ENCODE data around the gene SH3BP1.

The SH3BP1 gene

DNA sequence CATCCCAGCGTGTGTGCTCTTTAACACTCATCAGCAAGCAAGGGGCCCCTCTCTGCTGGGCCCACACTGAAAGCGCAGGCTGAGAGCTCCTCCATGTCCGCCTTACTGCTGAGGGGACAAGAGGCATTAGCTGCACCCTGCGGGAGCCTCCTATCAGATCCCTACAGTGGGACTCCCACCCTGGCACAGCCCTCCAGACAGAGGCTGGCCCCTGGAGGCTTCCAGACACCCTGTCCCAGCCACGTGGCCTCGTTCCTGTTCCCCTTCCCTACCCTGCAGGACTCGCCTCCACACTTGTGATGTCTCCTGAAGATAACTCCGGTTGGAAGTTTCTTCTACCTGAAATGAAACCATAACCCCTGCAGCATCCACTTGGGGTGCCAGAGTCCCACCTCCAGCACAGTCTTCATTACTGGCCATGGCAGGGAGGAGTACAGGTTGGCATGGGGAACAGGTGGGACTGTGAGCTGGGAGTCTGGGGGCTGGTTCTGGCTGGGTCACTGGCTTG is 5.0 kb upstream of the SH3BP1 start:
- DNase-seq (ENCODE audit: low read depth, low spot score) = no peak
- ChIA-PET CTCF (interaction anchor here (0.8 to 29.4 kb wide), 13 partner anchors 4 to 172 kb away, joined by 3 to 454 read pairs (median 6); partner anchors contain the start of genes LGALS1, NOL12, PDXP and SH3BP1), POLR2A (interaction anchor here (0.7 to 4.7 kb wide), 6 partner anchors 9 to 51 kb away, joined by 3 to 28 read pairs (median 6); partner anchors contain the start of genes GGA1, LGALS1 and NOL12)
- H3K4me3 ChIP-seq (ENCODE audit: low read depth, low read length) = no peak overlapping the region
- TF ChIP-seq, protein P1, sequence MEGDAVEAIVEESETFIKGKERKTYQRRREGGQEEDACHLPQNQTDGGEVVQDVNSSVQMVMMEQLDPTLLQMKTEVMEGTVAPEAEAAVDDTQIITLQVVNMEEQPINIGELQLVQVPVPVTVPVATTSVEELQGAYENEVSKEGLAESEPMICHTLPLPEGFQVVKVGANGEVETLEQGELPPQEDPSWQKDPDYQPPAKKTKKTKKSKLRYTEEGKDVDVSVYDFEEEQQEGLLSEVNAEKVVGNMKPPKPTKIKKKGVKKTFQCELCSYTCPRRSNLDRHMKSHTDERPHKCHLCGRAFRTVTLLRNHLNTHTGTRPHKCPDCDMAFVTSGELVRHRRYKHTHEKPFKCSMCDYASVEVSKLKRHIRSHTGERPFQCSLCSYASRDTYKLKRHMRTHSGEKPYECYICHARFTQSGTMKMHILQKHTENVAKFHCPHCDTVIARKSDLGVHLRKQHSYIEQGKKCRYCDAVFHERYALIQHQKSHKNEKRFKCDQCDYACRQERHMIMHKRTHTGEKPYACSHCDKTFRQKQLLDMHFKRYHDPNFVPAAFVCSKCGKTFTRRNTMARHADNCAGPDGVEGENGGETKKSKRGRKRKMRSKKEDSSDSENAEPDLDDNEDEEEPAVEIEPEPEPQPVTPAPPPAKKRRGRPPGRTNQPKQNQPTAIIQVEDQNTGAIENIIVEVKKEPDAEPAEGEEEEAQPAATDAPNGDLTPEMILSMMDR (IDR thresholded peaks at IDR 0.05; ENCODE audit: insufficient read depth, low read length, missing control alignments) = peak; percentile 32

GRCh38 chr22:37635157-37635556 is 4.3 kb upstream of the SH3BP1 start:
- ChIA-PET POLR2A (no interaction called here), CTCF (interaction anchor here (0.6 to 29.4 kb wide), 10 partner anchors 4 to 156 kb away, joined by 3 to 454 read pairs (median 9); partner anchors contain the start of genes LGALS1, NOL12, PDXP and SH3BP1)
- TF ChIP-seq, protein P1 (IDR thresholded peaks at IDR 0.05; ENCODE audit: insufficient read depth, low read length, missing control alignments) = no peak

DNA sequence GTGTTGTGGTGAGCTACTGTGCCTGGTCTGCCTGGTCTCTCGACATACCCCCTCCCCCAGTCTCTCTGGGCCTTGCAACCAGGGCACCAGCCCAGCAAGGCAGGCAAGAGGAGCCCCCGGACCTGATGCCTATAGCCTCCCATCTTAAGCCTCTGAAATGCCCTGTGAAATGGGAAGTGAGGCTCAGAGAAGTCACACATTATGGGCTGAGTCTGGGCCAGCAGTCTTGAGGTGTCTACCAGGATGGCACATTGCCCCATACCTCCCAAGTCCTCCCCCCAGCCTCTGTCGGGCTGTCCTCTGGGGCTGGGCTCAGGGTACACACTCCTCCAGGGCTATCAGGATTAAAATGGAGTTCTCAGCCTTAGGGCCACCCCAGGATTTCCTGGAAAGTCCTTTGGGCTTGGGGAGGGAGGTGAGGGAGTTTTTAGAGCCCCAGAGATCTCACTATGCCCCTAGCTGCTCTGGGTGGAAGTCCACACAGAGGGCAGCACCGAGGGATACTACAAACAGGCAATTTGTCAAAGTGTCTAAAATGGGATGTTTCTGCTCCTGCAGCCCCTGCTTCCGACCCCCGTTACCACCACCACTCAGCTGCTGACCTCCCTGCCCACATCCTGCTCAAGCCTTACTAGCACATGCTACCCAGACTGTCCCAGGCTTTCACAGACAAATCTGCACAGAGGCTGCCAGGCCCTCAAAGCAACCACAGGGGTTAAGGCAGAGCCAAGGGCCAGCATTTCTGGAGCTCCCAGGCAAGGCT is 3.1 kb upstream of the SH3BP1 start:
- DNase-seq (ENCODE audit: low read depth, low spot score) = no peak
- CTCF ChIA-PET = interaction anchor here (1.0 to 29.4 kb wide), 6 partner anchors 3 to 155 kb away, joined by 3 to 454 read pairs (median 382); partner anchors contain the start of genes LGALS1, NOL12, PDXP and SH3BP1
- TF ChIP-seq, protein P1 (IDR thresholded peaks at IDR 0.05; ENCODE audit: insufficient read depth, low read length, missing control alignments) = peak; percentile 25
- POLR2A ChIA-PET = interaction anchor here (1.0 to 1.8 kb wide), 3 partner anchors 8 to 45 kb away, joined by 3 to 8 read pairs (median 7); partner anchors contain the start of gene LGALS1
- H3K4me3 ChIP-seq (ENCODE audit: low read depth, low read length) = no peak overlapping the region

More at GRCh38 chr22:37635157-37635556, 4.3 kb upstream of the SH3BP1 start:
- no peak overlapping the region for H3K4me3 ChIP-seq (ENCODE audit: low read depth, low read length)
- no peak for DNase-seq (ENCODE audit: low read depth, low spot score)

GRCh38 chr22:37636949-37637273 is 2.6 kb upstream of the SH3BP1 start:
- H3K4me3 ChIP-seq (ENCODE audit: low read depth, low read length) = no peak overlapping the region
- TF ChIP-seq, protein P1 (IDR thresholded peaks at IDR 0.05; ENCODE audit: insufficient read depth, low read length, missing control alignments) = no peak
- DNase-seq (ENCODE audit: low read depth, low spot score) = no peak
- ChIA-PET CTCF (interaction anchor here (1.0 to 29.4 kb wide), 7 partner anchors 2 to 166 kb away, joined by 3 to 454 read pairs (median 333); partner anchors contain the start of genes LGALS1, NOL12, PDXP and SH3BP1), POLR2A (interaction anchor here (1.0 to 1.8 kb wide), 3 partner anchors 9 to 44 kb away, joined by 3 to 8 read pairs (median 7); partner anchors contain the start of gene LGALS1)

DNA sequence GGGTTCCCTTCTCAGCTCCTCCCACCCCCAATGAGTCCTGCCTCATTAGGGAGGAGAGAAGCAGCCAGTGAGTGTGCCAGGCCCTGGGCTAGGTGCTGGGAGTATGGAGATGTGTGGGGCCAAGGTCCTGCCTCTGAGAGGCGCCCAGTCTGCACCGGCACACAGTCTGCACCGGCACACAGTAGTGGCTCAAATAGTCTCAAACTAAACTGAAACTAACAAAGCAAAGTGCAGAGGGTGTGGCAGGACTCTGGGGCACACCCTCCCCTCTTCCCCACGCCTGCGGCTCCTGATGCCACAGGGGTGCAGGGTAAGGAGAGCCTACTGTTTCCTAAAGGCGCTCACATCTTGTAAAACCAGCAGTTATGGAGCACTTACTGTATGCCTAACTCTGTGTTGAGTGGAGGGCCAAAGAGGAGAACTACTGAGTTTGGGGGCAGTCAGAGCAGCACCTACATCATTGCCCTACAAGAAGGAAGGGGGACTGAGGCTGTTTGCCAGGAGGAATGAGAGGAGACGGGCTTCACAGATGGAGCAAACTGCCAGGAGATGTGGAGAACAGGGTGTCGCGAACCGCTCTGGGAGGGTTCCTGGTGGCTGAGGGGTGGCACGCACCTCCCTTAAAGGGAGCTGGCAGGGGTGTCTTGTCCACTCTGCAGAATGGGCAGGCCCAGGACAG is 939 bp upstream of the SH3BP1 start:
- POLR2A ChIA-PET = interaction anchor here (0.9 to 1.6 kb wide), 2 partner anchors 9 to 37 kb away, joined by 3 to 8 read pairs; partner anchors contain the start of gene LGALS1
- DNase-seq (ENCODE audit: low read depth, low spot score) = no peak
- TF ChIP-seq, protein P1 (IDR thresholded peaks at IDR 0.05; ENCODE audit: insufficient read depth, low read length, missing control alignments) = no peak
- H3K4me3 ChIP-seq (ENCODE audit: low read depth, low read length) = peak overlapping the region; percentile 78
- CTCF ChIA-PET = interaction anchor here (14.6 to 29.4 kb wide), 4 partner anchors 0 to 44 kb away, joined by 333 to 454 read pairs (median 442); partner anchors contain the start of genes LGALS1, NOL12, PDXP and SH3BP1

All from AG04449 (cell line).